Neural cell (in vitro differentiated cells): ENCODE measurements around the gene NEDD4L. TPM values are rescaled to one million over a fixed set of nuclear protein-coding genes. Genes with fewer than 3 reads are reported as not detected.

ENCODE experiments used
- H2AFZ ChIP-seq: fragments of 200-600, 300-800 bp; sonication (generic), shearing (Covaris generic); 2 replicates; pipeline ENCODE4 v1.6.0; 2014; ENCODE audit warnings: low read depth, mild to moderate bottlenecking, antibody characterized with exemption, low read length, moderate library complexity
- H3F3A ChIP-seq: fragments of 200-600 bp; shearing (Covaris generic); 2 replicates; pipeline ENCODE4 v1.6.1; 2016; ENCODE audit warnings: mild to moderate bottlenecking, moderate library complexity, mixed read lengths, antibody characterized with exemption, low read length; ENCODE audit not compliant: insufficient read depth, poor library complexity, severe bottlenecking
- H3K27ac ChIP-seq: fragments of 200-600, 300-800 bp; sonication (generic), shearing (Covaris generic); 2 replicates; pipeline ENCODE4 v1.5.1; 2014; ENCODE audit warnings: mild to moderate bottlenecking, low read length, moderate library complexity
- H3K27me3 ChIP-seq: fragments of 300-800, 200-600 bp; sonication (generic), shearing (Covaris generic); 2 replicates; pipeline ENCODE4 v1.6.0; 2014; ENCODE audit warnings: mild to moderate bottlenecking, low read depth, low read length, moderate library complexity; ENCODE audit not compliant: insufficient read depth
- H3K36me3 ChIP-seq: fragments of 300-800, 200-600 bp; sonication (generic), shearing (Covaris generic); 2 replicates; pipeline ENCODE4 v1.5.1; 2014; ENCODE audit warnings: mild to moderate bottlenecking, antibody characterized with exemption, low read length, moderate library complexity; ENCODE audit not compliant: insufficient read depth
- H3K4me2 ChIP-seq: fragments of 300-800, 200-600 bp; sonication (generic), shearing (Covaris generic); 2 replicates; pipeline ENCODE4 v1.6.0; 2014; ENCODE audit warnings: mild to moderate bottlenecking, low read length
- H3K4me3 ChIP-seq: fragments of 300-800, 200-600 bp; sonication (generic), shearing (Covaris generic); 2 replicates; pipeline ENCODE4 v1.5.1; 2014; ENCODE audit warnings: mild to moderate bottlenecking, low read length, moderate library complexity
- H3K79me2 ChIP-seq: fragments of 200-600 bp; shearing (Covaris generic); replicated peaks from 2 replicates; pipeline ENCODE4 v1.6.0; 2014; ENCODE audit warnings: mild to moderate bottlenecking, low read length, moderate library complexity; ENCODE audit not compliant: insufficient read depth
- H3K9ac ChIP-seq: fragments of 300-800, 200-600 bp; sonication (generic), shearing (Covaris generic); 2 replicates; pipeline ENCODE4 v1.6.1; 2016; ENCODE audit warnings: mild to moderate bottlenecking, low read length, mixed read lengths
- H3K9me2 ChIP-seq: fragments of 200-600 bp; shearing (Covaris generic); 2 replicates; pipeline ENCODE4 v1.6.1; 2016; ENCODE audit warnings: mild to moderate bottlenecking, low read length, mixed read lengths; ENCODE audit not compliant: insufficient read depth
- H3K9me3 ChIP-seq: fragments of 200-600, 300-800 bp; sonication (generic), shearing (Covaris generic); 2 replicates; pipeline ENCODE4 v1.6.1; 2016; ENCODE audit warnings: mild to moderate bottlenecking, mixed run types, low read length, moderate library complexity, mixed read lengths
- H4K20me1 ChIP-seq: fragments of 200-600 bp; shearing (Covaris generic); 2 replicates; pipeline ENCODE4 v1.6.1; 2016; ENCODE audit warnings: mild to moderate bottlenecking, mixed run types; ENCODE audit not compliant: insufficient read depth
- EP300 ChIP-seq: fragments of 450-650 bp; conservative IDR thresholded peaks from 2 replicates; pipeline ENCODE4 v1.6.1; 2014; ENCODE audit warnings: antibody characterized with exemption, mild to moderate bottlenecking, moderate library complexity; ENCODE audit not compliant: poor library complexity, severe bottlenecking
- EZH2 ChIP-seq: fragments of 200-600, 300-800 bp; shearing (Covaris generic), sonication (generic); IDR thresholded peaks from 2 replicates; pipeline ENCODE4 v1.6.1; 2014; ENCODE audit warnings: antibody characterized with exemption, low read length, borderline replicate concordance, mild to moderate bottlenecking; ENCODE audit not compliant: insufficient read depth, poor library complexity, severe bottlenecking
- MXI1 ChIP-seq: fragments of 450-650 bp; conservative IDR thresholded peaks from 2 replicates; pipeline ENCODE4 v1.6.1; 2014; ENCODE audit warnings: antibody characterized with exemption, mild to moderate bottlenecking; ENCODE audit not compliant: poor library complexity, severe bottlenecking
- POLR2AphosphoS5 ChIP-seq: IDR thresholded peaks from 2 replicates; pipeline ENCODE4 v1.6.1; 2012
- RAD21 ChIP-seq: fragments of 450-650 bp; conservative IDR thresholded peaks from 2 replicates; pipeline ENCODE4 v1.6.1; 2014; ENCODE audit warnings: antibody characterized with exemption, mild to moderate bottlenecking, moderate library complexity
- SMC3 ChIP-seq: fragments of 450-650 bp; conservative IDR thresholded peaks from 2 replicates; pipeline ENCODE4 v1.6.1; 2014; ENCODE audit warnings: antibody characterized with exemption, mild to moderate bottlenecking, moderate library complexity; ENCODE audit not compliant: poor library complexity
- TAF1 ChIP-seq: IDR thresholded peaks from 2 replicates; pipeline ENCODE4 v1.6.1; 2012; ENCODE audit warnings: low read depth
- polyA plus RNA-seq: library from polyadenylated mRNA; depleted of rRNA; stranded (reverse); fragments of >200 nt; gene quantifications from 2 replicates; pipeline ENCODE4 v1.2.3, GENCODE V29; 2014
- TF ChIP-seq, protein P1 (sequence below): fragments of 450-650 bp; IDR thresholded peaks from 2 replicates; pipeline ENCODE4 v1.5.1; 2014; ENCODE audit warnings: antibody characterized with exemption, mild to moderate bottlenecking, moderate library complexity; ENCODE audit not compliant: poor library complexity, severe bottlenecking
- TF ChIP-seq, protein P2 (sequence below): IDR thresholded peaks from 2 replicates; pipeline ENCODE4 v1.6.1; 2012; ENCODE audit warnings: borderline replicate concordance

The NEDD4L gene
- polyA plus RNA-seq, 1 donor from 2014 or later, result 97.9 TPM

DNA sequence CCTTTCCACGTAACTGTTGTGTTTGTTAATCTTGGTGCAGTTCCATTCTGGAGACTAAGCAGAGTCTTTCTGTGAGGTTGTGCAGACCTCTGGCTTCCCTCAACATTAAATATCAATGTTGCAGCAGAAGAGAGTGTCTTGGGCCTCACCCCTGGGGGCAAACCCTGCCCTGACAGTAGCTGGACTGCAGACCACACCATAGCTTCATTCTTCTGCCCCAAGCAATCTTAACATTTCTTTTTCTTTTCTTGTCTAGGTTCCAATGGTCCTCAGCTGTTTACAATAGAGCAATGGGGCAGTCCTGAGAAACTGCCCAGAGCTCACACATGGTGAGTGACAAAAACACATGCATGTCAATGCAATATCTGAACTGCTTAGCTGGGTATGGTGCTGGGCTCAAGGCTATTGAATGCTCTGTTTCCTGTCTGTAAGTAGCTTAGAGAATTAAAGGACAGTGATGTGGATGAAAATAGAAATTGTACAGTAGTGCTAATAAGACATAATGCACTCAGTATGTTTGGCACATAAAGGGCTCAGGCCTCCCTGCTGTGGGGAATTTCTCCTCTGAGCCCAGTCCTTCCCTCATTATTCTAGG, 347.3 kb downstream of the NEDD4L start:
- H3F3A ChIP-seq, result no peaks in the 10 kb centered on the region
- H2AFZ ChIP-seq, result no peak overlapping the region
- no peaks in the 10 kb centered on the region for H4K20me1 ChIP-seq
- H3K79me2 ChIP-seq, result no peaks in the 10 kb centered on the region
- no peaks in the 10 kb centered on the region for H3K9me2 ChIP-seq
- H3K27ac ChIP-seq, result peak overlapping the region; percentile 50
- H3K9ac ChIP-seq, result no peak overlapping the region
- no peaks in the 10 kb centered on the region for H3K27me3 ChIP-seq
- no peak overlapping the region for H3K4me3 ChIP-seq
- no peak overlapping the region for H3K4me2 ChIP-seq
- H3K9me3 ChIP-seq, result no peaks in the 10 kb centered on the region
- TF ChIP-seq POLR2AphosphoS5, result peak; percentile 43
- TF ChIP-seq MXI1, result peak; percentile 8
- TF ChIP-seq, protein P1, sequence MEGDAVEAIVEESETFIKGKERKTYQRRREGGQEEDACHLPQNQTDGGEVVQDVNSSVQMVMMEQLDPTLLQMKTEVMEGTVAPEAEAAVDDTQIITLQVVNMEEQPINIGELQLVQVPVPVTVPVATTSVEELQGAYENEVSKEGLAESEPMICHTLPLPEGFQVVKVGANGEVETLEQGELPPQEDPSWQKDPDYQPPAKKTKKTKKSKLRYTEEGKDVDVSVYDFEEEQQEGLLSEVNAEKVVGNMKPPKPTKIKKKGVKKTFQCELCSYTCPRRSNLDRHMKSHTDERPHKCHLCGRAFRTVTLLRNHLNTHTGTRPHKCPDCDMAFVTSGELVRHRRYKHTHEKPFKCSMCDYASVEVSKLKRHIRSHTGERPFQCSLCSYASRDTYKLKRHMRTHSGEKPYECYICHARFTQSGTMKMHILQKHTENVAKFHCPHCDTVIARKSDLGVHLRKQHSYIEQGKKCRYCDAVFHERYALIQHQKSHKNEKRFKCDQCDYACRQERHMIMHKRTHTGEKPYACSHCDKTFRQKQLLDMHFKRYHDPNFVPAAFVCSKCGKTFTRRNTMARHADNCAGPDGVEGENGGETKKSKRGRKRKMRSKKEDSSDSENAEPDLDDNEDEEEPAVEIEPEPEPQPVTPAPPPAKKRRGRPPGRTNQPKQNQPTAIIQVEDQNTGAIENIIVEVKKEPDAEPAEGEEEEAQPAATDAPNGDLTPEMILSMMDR, result no peak
- peaks cover 35% of the 10 kb centered on the region for H3K36me3 ChIP-seq

GRCh38 chr18:58391932-58392323, 347.9 kb downstream of the NEDD4L start:
- peaks cover under 1% of the 10 kb centered on the region for H3F3A ChIP-seq
- peak overlapping the region; percentile 50 for H3K27ac ChIP-seq
- no peaks in the 10 kb centered on the region for H3K79me2 ChIP-seq
- no peak overlapping the region for H3K4me2 ChIP-seq
- H3K9ac ChIP-seq, result no peak overlapping the region
- TF ChIP-seq EZH2, result no peak
- TF ChIP-seq, protein P2, sequence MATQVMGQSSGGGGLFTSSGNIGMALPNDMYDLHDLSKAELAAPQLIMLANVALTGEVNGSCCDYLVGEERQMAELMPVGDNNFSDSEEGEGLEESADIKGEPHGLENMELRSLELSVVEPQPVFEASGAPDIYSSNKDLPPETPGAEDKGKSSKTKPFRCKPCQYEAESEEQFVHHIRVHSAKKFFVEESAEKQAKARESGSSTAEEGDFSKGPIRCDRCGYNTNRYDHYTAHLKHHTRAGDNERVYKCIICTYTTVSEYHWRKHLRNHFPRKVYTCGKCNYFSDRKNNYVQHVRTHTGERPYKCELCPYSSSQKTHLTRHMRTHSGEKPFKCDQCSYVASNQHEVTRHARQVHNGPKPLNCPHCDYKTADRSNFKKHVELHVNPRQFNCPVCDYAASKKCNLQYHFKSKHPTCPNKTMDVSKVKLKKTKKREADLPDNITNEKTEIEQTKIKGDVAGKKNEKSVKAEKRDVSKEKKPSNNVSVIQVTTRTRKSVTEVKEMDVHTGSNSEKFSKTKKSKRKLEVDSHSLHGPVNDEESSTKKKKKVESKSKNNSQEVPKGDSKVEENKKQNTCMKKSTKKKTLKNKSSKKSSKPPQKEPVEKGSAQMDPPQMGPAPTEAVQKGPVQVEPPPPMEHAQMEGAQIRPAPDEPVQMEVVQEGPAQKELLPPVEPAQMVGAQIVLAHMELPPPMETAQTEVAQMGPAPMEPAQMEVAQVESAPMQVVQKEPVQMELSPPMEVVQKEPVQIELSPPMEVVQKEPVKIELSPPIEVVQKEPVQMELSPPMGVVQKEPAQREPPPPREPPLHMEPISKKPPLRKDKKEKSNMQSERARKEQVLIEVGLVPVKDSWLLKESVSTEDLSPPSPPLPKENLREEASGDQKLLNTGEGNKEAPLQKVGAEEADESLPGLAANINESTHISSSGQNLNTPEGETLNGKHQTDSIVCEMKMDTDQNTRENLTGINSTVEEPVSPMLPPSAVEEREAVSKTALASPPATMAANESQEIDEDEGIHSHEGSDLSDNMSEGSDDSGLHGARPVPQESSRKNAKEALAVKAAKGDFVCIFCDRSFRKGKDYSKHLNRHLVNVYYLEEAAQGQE, result no peak
- peak; percentile 20 for TF ChIP-seq SMC3
- TF ChIP-seq RAD21, result peak; percentile 30
- H3K4me3 ChIP-seq, result no peak overlapping the region
- H3K27me3 ChIP-seq, result no peaks in the 10 kb centered on the region
- H3K9me3 ChIP-seq, result no peaks in the 10 kb centered on the region
- H3K36me3 ChIP-seq, result peaks cover 33% of the 10 kb centered on the region
- H3K9me2 ChIP-seq, result no peaks in the 10 kb centered on the region
- H2AFZ ChIP-seq, result no peak overlapping the region
- no peaks in the 10 kb centered on the region for H4K20me1 ChIP-seq

DNA sequence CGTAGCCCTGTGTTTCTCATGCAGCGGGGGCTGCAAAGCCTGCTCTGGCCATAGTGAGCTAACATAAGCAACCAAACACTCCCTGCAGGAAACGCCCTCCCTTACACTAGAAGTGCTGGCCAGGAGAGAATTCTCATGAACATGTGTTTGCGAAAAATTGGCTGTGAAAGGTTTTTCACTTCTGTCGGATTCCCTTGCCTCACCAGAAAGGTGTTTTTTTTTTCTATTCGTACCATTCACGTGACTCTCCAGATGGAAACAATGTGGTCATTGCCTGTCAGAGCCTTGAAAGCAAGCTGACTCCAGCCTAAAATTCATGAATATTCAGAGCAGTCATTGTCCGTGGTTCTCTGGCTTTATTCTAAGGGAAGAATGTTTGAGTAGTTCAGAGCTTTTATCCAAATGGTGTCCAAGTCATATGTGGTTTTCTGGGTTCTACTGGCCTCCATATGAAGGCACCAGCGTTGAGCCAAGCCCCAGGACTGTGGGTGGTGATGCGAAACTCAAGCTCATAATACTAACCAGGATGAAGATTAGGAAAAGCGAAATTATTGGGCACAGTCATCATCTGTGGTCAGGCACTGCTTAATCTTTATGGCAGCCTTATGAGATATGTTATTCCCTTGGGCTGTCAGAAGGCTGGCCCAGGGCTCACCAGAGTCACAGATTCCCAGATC, 348.4 kb downstream of the NEDD4L start:
- peaks cover 31% of the 10 kb centered on the region for H3K36me3 ChIP-seq

More for the DNA sequence above, 348.4 kb downstream of the NEDD4L start:
- Histone ChIP-seq H3K9me3 (no peaks in the 10 kb centered on the region), H3K27me3 (no peaks in the 10 kb centered on the region), H3K9ac (no peak overlapping the region), H3K4me2 (no peak overlapping the region), H3K27ac (no peak overlapping the region), H4K20me1 (no peaks in the 10 kb centered on the region), H2AFZ (no peak overlapping the region), H3K4me3 (no peak overlapping the region), H3K79me2 (no peaks in the 10 kb centered on the region), H3K9me2 (no peaks in the 10 kb centered on the region), H3F3A (peaks cover 3% of the 10 kb centered on the region)
- no peak for TF ChIP-seq POLR2AphosphoS5
- TF ChIP-seq, protein P1, result no peak
- no peak for TF ChIP-seq EZH2
- no peak for TF ChIP-seq EP300
- TF ChIP-seq MXI1, result no peak
- no peak for TF ChIP-seq RAD21
- TF ChIP-seq, protein P2, result no peak
- no peak for TF ChIP-seq SMC3
- TF ChIP-seq TAF1, result no peak
